HUES64 (cell line): ENCODE measurements around the gene SSTR3.

Experiments
- H3K27ac ChIP-seq: 2 replicates; pipeline ENCODE4 v1.7.0; 2013; ENCODE audit warnings: low read depth, low read length, inconsistent platforms
- H3K27me3 ChIP-seq: 2 replicates; pipeline ENCODE4 v1.6.1; 2013; ENCODE audit warnings: mild to moderate bottlenecking, low read length; ENCODE audit not compliant: insufficient read depth
- H3K36me3 ChIP-seq: 2 replicates; pipeline ENCODE4 v1.6.1; 2013; ENCODE audit warnings: mild to moderate bottlenecking, low read length; ENCODE audit not compliant: insufficient read depth
- H3K4me1 ChIP-seq: 2 replicates; pipeline ENCODE4 v1.6.1; 2013; ENCODE audit warnings: mild to moderate bottlenecking, low read length, moderate library complexity; ENCODE audit not compliant: insufficient read depth
- H3K4me3 ChIP-seq: 2 replicates; pipeline ENCODE4 v1.5.1; 2013; ENCODE audit warnings: mild to moderate bottlenecking, low read length, moderate library complexity
- H3K9ac ChIP-seq: 2 replicates; pipeline ENCODE4 v1.6.1; 2013; ENCODE audit warnings: mild to moderate bottlenecking, low read depth, low read length
- H3K9me3 ChIP-seq: 2 replicates; pipeline ENCODE4 v1.6.1; 2013; ENCODE audit warnings: low read depth, low read length; ENCODE audit not compliant: insufficient read depth
- WGBS: fragments of 150-250, 120-280 bp; methylation state at CpG from one replicate; pipeline ENCODE4 v1.1.7; 2013; ENCODE audit warnings: missing lambda C conversion rate; 5-methylcytosine and 5-hydroxymethylcytosine counted together

SSTR3 gene

DNA sequence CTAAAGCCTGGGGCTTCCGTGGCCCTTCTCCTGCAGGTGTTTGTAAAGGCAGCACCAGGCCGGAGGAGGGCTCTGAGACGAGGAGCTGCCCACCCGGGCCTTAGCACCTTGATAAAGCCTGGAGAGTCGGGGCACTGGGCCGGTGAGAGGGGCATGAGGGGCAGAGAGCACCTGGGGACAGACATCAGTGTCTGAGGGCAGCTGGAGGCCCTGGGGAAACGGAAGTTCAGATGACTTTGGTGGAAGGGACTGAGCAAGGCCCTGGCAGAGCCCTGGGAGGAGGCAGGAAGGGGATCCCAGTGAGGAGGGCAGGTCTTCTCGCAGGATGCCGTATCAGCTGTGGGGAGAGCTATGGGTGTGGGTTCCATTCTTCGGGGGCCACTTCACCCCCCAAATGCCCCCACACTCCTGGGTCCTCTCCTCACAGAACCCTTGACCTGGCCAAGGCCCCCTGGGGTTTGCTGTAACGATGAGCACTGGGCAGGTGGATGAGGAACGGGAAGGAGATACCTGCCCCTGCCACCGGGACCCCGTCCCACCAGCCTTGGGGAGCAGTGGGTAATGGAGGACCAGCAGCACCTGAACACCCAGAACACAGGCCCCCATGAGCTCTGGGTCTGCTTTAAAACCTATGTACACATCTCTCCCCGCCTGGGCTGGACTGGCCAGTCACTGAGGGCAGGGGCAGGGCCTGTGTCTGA is 31.6 kb downstream of the SSTR3 start:
- no peak overlapping the region for H3K9ac ChIP-seq
- no peaks in the 10 kb centered on the region for H3K9me3 ChIP-seq
- no peak overlapping the region for H3K27ac ChIP-seq
- WGBS: 89% methylated on average over 13 of the region's 15 CpGs
- H3K4me1 ChIP-seq: no peaks in the 10 kb centered on the region
- no peak overlapping the region for H3K4me3 ChIP-seq
- H3K36me3 ChIP-seq: no peaks in the 10 kb centered on the region
- no peaks in the 10 kb centered on the region for H3K27me3 ChIP-seq

DNA sequence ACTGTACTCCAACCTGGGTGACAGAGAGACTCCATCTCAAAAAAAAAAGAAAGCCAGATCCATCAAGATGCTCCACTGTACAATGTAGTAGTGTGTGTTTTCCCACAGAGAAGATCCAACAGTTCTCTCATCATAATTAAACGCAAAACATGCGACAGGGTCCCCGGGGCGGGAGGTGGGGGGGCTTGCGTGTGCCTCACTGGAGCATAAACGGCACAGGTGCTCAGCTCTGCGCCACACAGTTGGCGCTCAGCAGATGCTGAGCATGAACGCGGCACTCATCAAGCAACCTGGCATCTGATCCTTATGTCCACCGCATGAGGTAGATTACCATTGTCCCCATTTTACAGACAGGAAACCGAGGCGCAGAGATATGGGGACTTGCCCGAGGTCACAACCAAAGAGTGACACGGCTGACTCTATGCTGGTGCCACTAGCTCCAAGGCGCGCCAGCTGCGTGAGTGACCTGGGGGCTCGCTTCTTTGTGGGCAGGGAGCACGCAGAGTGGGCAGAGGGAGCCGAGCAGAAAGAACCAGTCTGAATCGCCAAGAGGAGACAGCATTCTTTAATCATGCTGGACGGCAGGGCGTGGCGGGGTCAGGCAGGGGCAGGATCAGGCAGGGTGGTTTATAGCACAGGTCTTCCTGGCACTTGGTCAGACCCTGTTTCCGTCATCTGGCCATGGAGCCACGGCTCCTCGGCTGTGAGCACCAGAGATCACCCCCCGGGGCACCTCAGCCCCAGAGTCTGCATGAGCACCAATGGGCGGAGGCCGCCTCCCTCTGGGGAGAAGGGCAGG is 32.5 kb downstream of the SSTR3 start:
- WGBS: 94% methylated on average over 31 of the region's 31 CpGs
- no peaks in the 10 kb centered on the region for H3K9me3 ChIP-seq
- no peaks in the 10 kb centered on the region for H3K36me3 ChIP-seq
- no peaks in the 10 kb centered on the region for H3K27me3 ChIP-seq
- no peak overlapping the region for H3K27ac ChIP-seq
- H3K9ac ChIP-seq: no peak overlapping the region
- H3K4me1 ChIP-seq: no peaks in the 10 kb centered on the region
- H3K4me3 ChIP-seq: no peak overlapping the region

DNA sequence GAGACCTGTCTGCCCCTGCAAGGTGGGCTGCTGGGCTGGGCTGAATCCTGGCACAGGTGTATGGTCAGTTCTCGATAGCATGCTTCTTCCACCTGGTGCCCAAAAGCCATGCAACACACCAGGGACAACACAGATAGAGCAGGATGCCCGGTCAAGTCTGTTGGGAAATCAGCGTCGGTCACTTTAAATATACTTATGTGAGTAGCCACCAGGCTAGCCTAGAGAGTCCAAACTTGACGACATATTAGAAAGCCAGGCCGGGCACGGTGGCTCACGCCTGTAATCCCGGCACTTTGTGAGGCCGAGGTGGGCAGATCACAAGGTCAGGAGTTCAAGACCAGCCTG is 33.2 kb downstream of the SSTR3 start:
- no peak overlapping the region for H3K4me3 ChIP-seq
- H3K27ac ChIP-seq: no peak overlapping the region
- no peak overlapping the region for H3K9ac ChIP-seq
- WGBS: 94% methylated on average over 10 of the region's 10 CpGs
- H3K36me3 ChIP-seq: no peaks in the 10 kb centered on the region
- H3K27me3 ChIP-seq: no peaks in the 10 kb centered on the region
- H3K9me3 ChIP-seq: no peaks in the 10 kb centered on the region
- no peaks in the 10 kb centered on the region for H3K4me1 ChIP-seq

DNA sequence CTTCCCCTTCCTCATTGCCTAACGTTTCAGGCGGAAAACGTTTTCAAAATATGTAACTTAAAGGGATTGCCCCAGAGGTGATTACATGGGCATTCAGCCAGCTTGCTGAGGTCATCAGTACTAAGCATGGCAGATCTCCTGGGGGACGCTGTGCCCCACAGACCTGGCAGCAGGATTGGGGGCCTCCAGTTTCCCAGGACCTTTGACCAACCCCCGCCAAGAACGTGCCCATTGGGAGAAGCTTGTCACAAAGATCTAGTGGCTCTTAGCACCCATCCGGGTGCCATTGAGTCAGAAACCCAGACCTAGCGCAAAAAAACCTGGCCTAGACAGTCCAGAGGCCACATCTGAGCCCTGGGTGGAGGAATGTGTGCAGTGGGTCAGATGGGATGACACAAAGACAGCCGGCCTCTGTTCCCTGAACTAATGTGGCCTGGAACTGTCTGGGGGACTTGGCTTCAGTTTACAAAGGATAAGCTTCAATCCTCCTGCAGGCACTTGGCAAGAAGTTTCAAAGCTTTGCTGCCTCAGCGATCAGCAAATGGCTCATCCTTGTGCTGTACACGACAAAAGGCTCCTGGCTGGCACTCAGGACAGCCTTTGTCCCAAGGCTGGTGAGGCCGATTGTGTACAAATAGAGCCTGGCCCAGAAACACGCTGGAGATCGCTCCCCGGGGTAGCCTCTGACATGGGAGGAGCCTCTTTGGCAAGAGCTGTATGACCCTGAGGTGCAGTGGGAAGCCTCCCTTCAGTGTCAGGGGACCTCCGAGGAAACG is 33.7 kb downstream of the SSTR3 start:
- Histone ChIP-seq H3K27me3 (no peaks in the 10 kb centered on the region), H3K9ac (no peak overlapping the region), H3K4me1 (no peaks in the 10 kb centered on the region), H3K36me3 (no peaks in the 10 kb centered on the region), H3K9me3 (no peaks in the 10 kb centered on the region), H3K27ac (no peak overlapping the region), H3K4me3 (no peak overlapping the region)
- 78% methylated on average over 17 of the region's 17 CpGs for WGBS

DNA sequence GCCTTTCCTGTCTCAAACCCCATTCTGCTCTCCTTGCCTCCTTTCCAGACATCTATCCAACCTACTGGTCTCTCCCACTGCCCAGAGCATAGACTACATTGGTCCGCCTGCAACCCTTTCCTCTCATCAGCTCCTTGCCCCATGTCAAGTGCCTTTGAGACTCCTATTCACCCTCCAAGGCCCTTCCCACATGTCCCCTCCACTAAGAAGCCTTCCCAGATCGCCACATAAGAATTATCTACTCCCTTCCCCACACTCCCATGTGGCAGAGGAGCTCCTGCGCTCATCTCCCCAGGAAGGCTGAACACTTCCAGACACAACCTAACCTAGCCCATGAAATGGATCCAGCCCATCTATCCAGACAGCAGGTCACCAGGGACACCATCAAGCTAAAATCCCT is 34.5 kb downstream of the SSTR3 start:
- no peaks in the 10 kb centered on the region for H3K36me3 ChIP-seq
- no peaks in the 10 kb centered on the region for H3K9me3 ChIP-seq
- peaks cover under 1% of the 10 kb centered on the region; the same call in 1 of the 2 replicates for H3K4me1 ChIP-seq
- H3K9ac ChIP-seq: no peak overlapping the region
- H3K27me3 ChIP-seq: no peaks in the 10 kb centered on the region
- no peak overlapping the region for H3K27ac ChIP-seq
- no peak overlapping the region for H3K4me3 ChIP-seq
- 93% methylated on average over 3 of the region's 3 CpGs for WGBS

DNA sequence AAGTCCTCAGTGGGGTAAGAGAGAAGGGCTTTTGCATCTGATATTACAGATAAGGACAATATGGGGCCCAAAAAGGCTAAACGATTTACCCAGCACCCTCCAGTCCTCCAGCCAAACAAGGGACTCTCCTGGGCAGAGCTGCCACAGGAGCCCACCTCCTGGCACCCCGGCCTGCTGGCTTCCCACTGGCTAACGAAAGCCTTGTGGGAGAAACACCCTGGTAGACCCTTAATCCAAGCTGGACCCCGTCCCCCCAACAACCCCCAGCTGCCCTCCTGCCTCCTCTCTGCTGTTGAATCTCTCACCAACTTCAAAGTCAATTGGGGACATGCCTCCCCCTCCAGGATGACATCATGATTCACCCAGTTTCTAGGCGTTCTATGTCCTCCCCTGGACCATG is 35.1 kb downstream of the SSTR3 start:
- Histone ChIP-seq H3K27ac (no peak overlapping the region), H3K4me3 (no peak overlapping the region), H3K27me3 (no peaks in the 10 kb centered on the region), H3K9me3 (no peaks in the 10 kb centered on the region), H3K9ac (no peak overlapping the region), H3K4me1 (peaks cover 5% of the 10 kb centered on the region; the same call in 1 of the 2 replicates), H3K36me3 (no peaks in the 10 kb centered on the region)
- WGBS: 84% methylated on average over 5 of the region's 5 CpGs

DNA sequence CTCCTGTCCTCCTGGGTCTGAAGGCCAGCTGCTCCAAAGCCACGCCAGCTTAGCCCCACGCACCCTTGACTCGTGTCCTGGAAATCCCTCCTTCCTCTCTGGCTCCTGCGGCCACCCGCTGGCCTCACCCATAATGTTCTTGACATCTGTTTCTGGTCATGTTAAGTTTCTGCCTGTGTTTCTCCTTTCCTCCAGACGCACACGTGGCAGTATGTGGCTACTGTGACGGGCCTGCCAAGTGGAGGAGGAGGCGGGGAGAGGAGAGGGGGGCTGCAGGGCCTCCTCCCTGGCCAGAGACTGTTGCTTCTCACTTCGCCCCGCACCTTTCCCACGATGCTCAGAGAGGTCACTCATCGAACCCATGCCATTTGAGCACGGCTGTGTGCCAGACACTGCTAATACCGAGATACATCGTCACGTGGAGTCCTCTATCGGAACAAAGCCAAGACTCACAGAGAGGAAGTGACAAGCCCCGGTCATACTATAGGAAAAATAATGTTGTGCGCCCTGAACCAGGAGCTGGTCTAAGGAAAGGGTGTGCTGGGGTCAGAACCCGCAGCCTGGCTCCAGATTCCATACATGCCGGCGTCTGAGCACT is 35.7 kb downstream of the SSTR3 start:
- Histone ChIP-seq H3K9ac (no peak overlapping the region), H3K36me3 (no peaks in the 10 kb centered on the region), H3K27ac (no peak overlapping the region), H3K4me3 (no peak overlapping the region), H3K4me1 (peaks cover 6% of the 10 kb centered on the region; the same call in 1 of the 2 replicates), H3K9me3 (no peaks in the 10 kb centered on the region), H3K27me3 (no peaks in the 10 kb centered on the region)
- 92% methylated on average over 23 of the region's 23 CpGs for WGBS

DNA sequence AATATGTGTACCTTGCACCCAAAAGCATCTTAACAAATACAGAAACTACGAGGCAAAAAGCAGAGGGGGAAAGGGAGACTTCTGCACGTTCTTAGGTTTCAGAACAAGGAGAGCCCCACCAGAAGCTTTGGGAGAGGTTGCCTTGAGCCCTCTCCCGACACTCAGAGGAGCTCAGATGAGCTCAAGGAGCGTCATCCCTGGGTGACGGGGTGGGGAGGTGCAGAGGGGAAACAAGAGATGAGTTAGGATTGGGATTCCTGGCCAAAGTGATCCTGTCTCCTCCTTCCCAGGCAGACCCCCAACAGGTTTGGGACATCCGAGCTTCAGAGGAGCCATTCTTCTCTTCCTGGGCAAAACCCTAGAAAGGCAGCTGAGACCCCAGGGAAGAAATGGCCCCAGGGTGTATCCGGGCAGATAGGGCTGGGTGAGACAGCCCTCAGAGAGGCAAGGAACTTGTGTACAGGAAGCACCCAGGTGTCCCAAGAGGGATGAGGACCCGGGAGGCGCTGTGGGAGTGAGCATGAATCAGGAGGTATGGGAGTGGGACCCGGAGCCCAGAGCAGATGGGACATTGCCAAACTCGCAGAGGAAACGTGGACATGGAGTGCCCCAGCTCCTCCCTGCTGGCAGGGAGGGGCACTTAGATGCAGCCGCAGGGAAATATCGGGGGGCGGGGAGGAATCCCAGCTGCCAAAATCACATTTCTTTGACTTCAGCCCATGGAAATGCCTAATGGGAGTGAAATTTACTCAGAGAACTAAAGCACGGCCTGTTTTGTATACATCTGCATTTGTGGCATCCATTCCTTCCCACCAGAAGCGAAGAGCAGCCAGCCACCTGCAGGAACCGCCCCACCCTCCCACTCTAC is 36.6 kb downstream of the SSTR3 start:
- H3K4me1 ChIP-seq: peaks cover 6% of the 10 kb centered on the region; the same call in 1 of the 2 replicates
- H3K36me3 ChIP-seq: no peaks in the 10 kb centered on the region
- no peaks in the 10 kb centered on the region for H3K27me3 ChIP-seq
- no peak overlapping the region for H3K27ac ChIP-seq
- no peak overlapping the region for H3K4me3 ChIP-seq
- no peaks in the 10 kb centered on the region for H3K9me3 ChIP-seq
- 86% methylated on average over 18 of the region's 18 CpGs for WGBS
- H3K9ac ChIP-seq: no peak overlapping the region

DNA sequence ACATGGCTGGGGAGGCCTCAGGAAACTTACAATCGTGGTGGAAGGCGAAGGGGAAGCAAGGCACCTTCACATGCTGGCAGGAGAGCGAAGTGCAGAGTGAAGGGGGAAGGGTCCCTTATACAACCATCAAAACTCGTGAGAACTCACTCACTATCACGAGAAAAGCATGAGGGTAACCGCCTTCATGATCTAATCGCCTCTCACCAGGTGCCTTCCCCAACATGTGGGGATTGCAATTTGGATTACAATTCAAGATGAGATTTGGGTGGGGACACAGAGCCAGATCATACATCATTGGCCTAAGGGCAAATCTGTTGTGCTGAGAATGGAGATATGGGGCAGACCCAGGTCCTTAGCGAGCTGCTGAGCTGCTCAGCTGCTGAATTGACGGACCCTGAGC is 37.3 kb downstream of the SSTR3 start:
- WGBS: 91% methylated on average over 9 of the region's 9 CpGs

DNA sequence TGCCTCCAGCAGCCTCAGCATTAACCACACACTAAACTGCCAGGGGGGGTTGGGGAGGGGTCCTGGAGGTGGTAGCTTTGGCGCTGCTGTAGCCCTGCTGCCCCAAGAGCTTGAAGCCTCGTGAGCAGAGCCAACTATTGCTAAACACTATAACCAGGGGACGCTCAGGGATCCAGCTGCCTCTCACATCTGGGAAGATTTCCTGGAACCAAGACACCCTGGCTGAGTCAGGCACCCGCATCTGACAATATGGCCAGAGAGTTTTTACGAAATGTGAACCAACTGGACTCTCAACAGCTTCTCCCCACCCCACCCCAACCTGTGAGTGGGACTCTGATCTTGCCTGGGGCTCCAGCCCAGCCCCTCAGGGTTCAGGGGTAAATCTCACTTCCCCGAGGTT is 38.6 kb downstream of the SSTR3 start:
- Histone ChIP-seq H3K9me3 (no peaks in the 10 kb centered on the region), H3K4me3 (no peak overlapping the region), H3K27ac (no peak overlapping the region), H3K36me3 (no peaks in the 10 kb centered on the region), H3K4me1 (peaks cover 6% of the 10 kb centered on the region; the same call in 1 of the 2 replicates), H3K27me3 (no peaks in the 10 kb centered on the region), H3K9ac (no peak overlapping the region)
- 96% methylated on average over 6 of the region's 6 CpGs for WGBS

More for the DNA sequence above, 37.3 kb downstream of the SSTR3 start:
- H3K4me3 ChIP-seq: no peak overlapping the region
- H3K4me1 ChIP-seq: peaks cover 6% of the 10 kb centered on the region; the same call in 1 of the 2 replicates
- no peak overlapping the region for H3K9ac ChIP-seq
- H3K36me3 ChIP-seq: no peaks in the 10 kb centered on the region
- H3K27me3 ChIP-seq: no peaks in the 10 kb centered on the region
- H3K27ac ChIP-seq: no peak overlapping the region
- no peaks in the 10 kb centered on the region for H3K9me3 ChIP-seq
